Esophagus muscularis mucosa (tissue), 4 donors: ENCODE measurements around the gene VTI1A. TPM values are rescaled to one million over a fixed set of nuclear protein-coding genes. Genes with fewer than 3 reads are reported as not detected.

Experiments used
- DNase-seq: peaks from one replicate; pipeline ENCODE4 v3.0.0-alpha.2; 2017; ENCODE audit errors: extremely low spot score
- H3K27ac ChIP-seq, 4 donors: fragments of 200-600 bp; sonication (generic); replicated peaks in 1 of 4; 1 replicate in 3 of 4; 2 replicates in 1 of 4; pipeline ENCODE4 v1.5.1; 2016 to 2019; ENCODE audit warnings: mild to moderate bottlenecking in 1 of 4
- H3K27me3 ChIP-seq, 4 donors: fragments of 200-600 bp; sonication (generic); one replicate each; pipeline versions ENCODE4 v1.5.1 to v1.6.0; 2016 to 2019
- H3K36me3 ChIP-seq, 4 donors: fragments of 200-600 bp; sonication (generic); one replicate each; pipeline ENCODE4 v1.5.1; 2016 to 2019
- H3K4me1 ChIP-seq, 4 donors: fragments of 200-600 bp; sonication (generic); one replicate each; pipeline ENCODE4 v1.5.1; 2016 to 2019
- H3K4me3 ChIP-seq, 4 donors: fragments of 200-600 bp; sonication (generic); 1 replicate in 2 of 4; 2 replicates in 2 of 4; pipeline ENCODE4 v1.5.1; 2016 to 2019; ENCODE audit warnings: mild to moderate bottlenecking in 4 of 4, moderate library complexity in 1 of 4
- H3K9me3 ChIP-seq, 4 donors: fragments of 200-600 bp; sonication (generic); 1 replicate in 3 of 4; 2 replicates in 1 of 4; pipeline ENCODE4 v1.5.1; 2016 to 2019
- CTCF ChIP-seq, 3 experiments: fragments of 200-600 bp in 2 of 3; fragments of 450-650 bp in 1 of 3; sonication (generic) in 2 of 3; IDR thresholded peaks; one replicate each; pipeline ENCODE4 v1.5.1; 2017 to 2019; ENCODE audit warnings: antibody characterized with exemption in 3 of 3, mild to moderate bottlenecking in 2 of 3, moderate library complexity in 1 of 3
- EP300 ChIP-seq: sonication (generic); formaldehyde crosslinking; IDR thresholded peaks from one replicate; pipeline ENCODE4 v1.6.1; 2017; ENCODE audit warnings: antibody characterized with exemption
- POLR2A ChIP-seq: fragments of 450-650 bp; IDR thresholded peaks from one replicate; pipeline ENCODE4 v1.6.1; 2017; ENCODE audit warnings: antibody characterized with exemption, moderate library complexity, mild to moderate bottlenecking, low read depth
- POLR2AphosphoS5 ChIP-seq, 2 donors: sonication (generic); formaldehyde crosslinking; IDR thresholded peaks; one replicate each; pipeline ENCODE4 v1.6.1; 2017; ENCODE audit warnings: antibody characterized with exemption in 2 of 2
- WGBS: methylation state at CpG from one replicate; pipeline ENCODE4 v1.1.5; 2018; 5-methylcytosine and 5-hydroxymethylcytosine counted together
- intact Hi-C: fragments of 100-400 bp; cut with DNase I; formaldehyde crosslinking; loops from one replicate; pipeline ENCODE4 v1.15.1; 2023
- total RNA-seq, 4 donors: library from RNA; depleted of rRNA; stranded (reverse); fragments of >200 nt; gene quantifications; one replicate each; pipeline versions ENCODE4 v1.1.0 to v1.2.1, GENCODE V29; 2016

Gene VTI1A
- total RNA-seq, 4 donors from 2014 or later: 27.6 to 42.7 (median 33.8) TPM

- no peak for TF ChIP-seq EP300
- no peak for TF ChIP-seq CTCF (IDR thresholded peaks at IDR 0.05)
- TF ChIP-seq POLR2A: no peak
- TF ChIP-seq POLR2AphosphoS5 (IDR thresholded peaks at IDR 0.05): no peak
- Histone ChIP-seq H3K36me3 (no peaks in the 10 kb centered on the region), H3K9me3 (no peaks in the 10 kb centered on the region), H3K4me3 (no peak overlapping the region), H3K27me3 (no peaks in the 10 kb centered on the region), H3K4me1 (peaks cover 0 to 12% (median 3%) of the 10 kb centered on the region in 4 donors), H3K27ac (no peak overlapping the region)
- WGBS: 86% methylated on average over 12 of the region's 12 CpGs
- DNase-seq: no peak
- intact Hi-C loops: no loop called here
Measured at GRCh38 chr10:112744181-112745096, 297.4 kb downstream of the VTI1A start.

GRCh38 chr10:112746329-112746728 lies 299.3 kb downstream of the VTI1A start:
- H3K27me3 ChIP-seq: no peaks in the 10 kb centered on the region
- WGBS: 91% methylated on average over 7 of the region's 7 CpGs
- H3K4me1 ChIP-seq: peaks cover 0 to 12% (median 3%) of the 10 kb centered on the region in 4 donors
- no peak for DNase-seq
- intact Hi-C loops: no loop called here
- no peaks in the 10 kb centered on the region for H3K9me3 ChIP-seq
- no peak overlapping the region for H3K4me3 ChIP-seq
- no peak overlapping the region for H3K27ac ChIP-seq
- no peaks in the 10 kb centered on the region for H3K36me3 ChIP-seq
- TF ChIP-seq CTCF (IDR thresholded peaks at IDR 0.05) (no peak), POLR2A (no peak), POLR2AphosphoS5 (IDR thresholded peaks at IDR 0.05) (no peak), EP300 (no peak)

- peaks cover 0 to 5% (median 4%) of the 10 kb centered on the region in 4 donors for H3K4me1 ChIP-seq
- no peaks in the 10 kb centered on the region for H3K9me3 ChIP-seq
- intact Hi-C loops: no loop called here
- no peak overlapping the region for H3K27ac ChIP-seq
- WGBS: 92% methylated on average over 6 of the region's 6 CpGs
- no peaks in the 10 kb centered on the region for H3K36me3 ChIP-seq
- no peaks in the 10 kb centered on the region for H3K27me3 ChIP-seq
- no peak for TF ChIP-seq POLR2AphosphoS5 (IDR thresholded peaks at IDR 0.05)
- TF ChIP-seq EP300: no peak
- no peak for TF ChIP-seq CTCF (IDR thresholded peaks at IDR 0.05)
- no peak for TF ChIP-seq POLR2A
- DNase-seq: no peak
- H3K4me3 ChIP-seq: no peak overlapping the region
Measured at GRCh38 chr10:112750427-112751167, 303.6 kb downstream of the VTI1A start.

- TF ChIP-seq POLR2AphosphoS5 (IDR thresholded peaks at IDR 0.05): no peak
- TF ChIP-seq EP300: no peak
- TF ChIP-seq CTCF (IDR thresholded peaks at IDR 0.05): no peak
- TF ChIP-seq POLR2A: no peak
- WGBS: 94% methylated on average over 3 of the region's 3 CpGs
- H3K36me3 ChIP-seq: no peaks in the 10 kb centered on the region
- H3K27me3 ChIP-seq: no peaks in the 10 kb centered on the region
- intact Hi-C loops: no loop called here
- no peak for DNase-seq
- peaks cover 0 to 12% (median 4%) of the 10 kb centered on the region in 4 donors for H3K4me1 ChIP-seq
- no peaks in the 10 kb centered on the region for H3K9me3 ChIP-seq
- no peak overlapping the region for H3K4me3 ChIP-seq
- no peak overlapping the region for H3K27ac ChIP-seq
Measured at GRCh38 chr10:112751651-112752050, 304.6 kb downstream of the VTI1A start.
